ENCODE data around the gene NAALAD2. TPM values are rescaled to one million over a fixed set of nuclear protein-coding genes. Genes with fewer than 3 reads are reported as not detected.
A peak's percentile ranks its signal among the peaks of the same experiment; 100 is the strongest.
"Not testable (repeated sequence)": the region's sequence is repeated elsewhere in the genome, so short reads cannot be mapped to it uniquely, and the experiment has no call there.

NAALAD2 gene
- total RNA-seq, 2 donors from 2014 or later: not detected

GRCh38 chr11:90207992-90208391, 73.5 kb downstream of the NAALAD2 start:
- H3K9me3 Mint-ChIP-seq; H3K27ac Mint-ChIP-seq; H3K4me3 Mint-ChIP-seq; H3K27me3 Mint-ChIP-seq; ATAC-seq; DNase-seq (ENCODE audit: low spot score): not testable (repeated sequence)
- H3K36me3 Mint-ChIP-seq: peaks cover 31% of the 10 kb centered on the region
- H3K4me1 Mint-ChIP-seq (ENCODE audit: low read depth in 2 of 2): peaks cover 17% of the 10 kb centered on the region in 2 donors

GRCh38 chr11:90208857-90209256, 74.4 kb downstream of the NAALAD2 start:
- no peak overlapping the region for H3K4me3 Mint-ChIP-seq
- DNase-seq (ENCODE audit: low spot score) (no peak), ATAC-seq (no peak)
- no peaks in the 10 kb centered on the region for H3K27me3 Mint-ChIP-seq
- H3K36me3 Mint-ChIP-seq: peaks cover 35% of the 10 kb centered on the region
- no peaks in the 10 kb centered on the region for H3K9me3 Mint-ChIP-seq
- peaks cover 17% of the 10 kb centered on the region in 2 donors for H3K4me1 Mint-ChIP-seq (ENCODE audit: low read depth in 2 of 2)
- no peak overlapping the region for H3K27ac Mint-ChIP-seq

GRCh38 chr11:90213322-90213721, 78.9 kb downstream of the NAALAD2 start:
- DNase-seq (ENCODE audit: low spot score) (no peak), ATAC-seq (no peak)
- Mint-ChIP-seq H3K27me3 (no peaks in the 10 kb centered on the region), H3K36me3 (peaks cover 28% of the 10 kb centered on the region), H3K9me3 (no peaks in the 10 kb centered on the region), H3K4me1 (ENCODE audit: low read depth in 2 of 2) (peaks cover 16 to 24% of the 10 kb centered on the region in 2 donors), H3K27ac (no peak overlapping the region), H3K4me3 (no peak overlapping the region)

- peaks cover 28 to 33% of the 10 kb centered on the region in 2 donors for H3K4me1 Mint-ChIP-seq (ENCODE audit: low read depth in 2 of 2)
- no peak for ATAC-seq
- H3K9me3 Mint-ChIP-seq: no peaks in the 10 kb centered on the region
- no peaks in the 10 kb centered on the region for H3K27me3 Mint-ChIP-seq
- no peak for DNase-seq (ENCODE audit: low spot score)
- H3K4me3 Mint-ChIP-seq: no peak overlapping the region
- H3K36me3 Mint-ChIP-seq: peaks cover 25% of the 10 kb centered on the region
- no peak overlapping the region for H3K27ac Mint-ChIP-seq
Observed at GRCh38 chr11:90216611-90217010, 82.1 kb downstream of the NAALAD2 start.

GRCh38 chr11:90218606-90219005, 84.1 kb downstream of the NAALAD2 start:
- peaks cover 43 to 48% of the 10 kb centered on the region in 2 donors for H3K4me1 Mint-ChIP-seq (ENCODE audit: low read depth in 2 of 2)
- H3K27me3 Mint-ChIP-seq: no peaks in the 10 kb centered on the region
- DNase-seq (ENCODE audit: low spot score) (no peak), ATAC-seq (no peak)
- H3K36me3 Mint-ChIP-seq: peaks cover 31% of the 10 kb centered on the region
- H3K9me3 Mint-ChIP-seq: no peaks in the 10 kb centered on the region
- H3K27ac Mint-ChIP-seq: no peak overlapping the region
- no peak overlapping the region for H3K4me3 Mint-ChIP-seq

- ATAC-seq (no peak), DNase-seq (ENCODE audit: low spot score) (no peak)
- Mint-ChIP-seq H3K9me3 (no peaks in the 10 kb centered on the region), H3K36me3 (peaks cover 30% of the 10 kb centered on the region), H3K4me1 (ENCODE audit: low read depth in 2 of 2) (peaks cover 43 to 54% of the 10 kb centered on the region in 2 donors), H3K4me3 (peak overlapping the region; percentile 97), H3K27me3 (no peaks in the 10 kb centered on the region), H3K27ac (peak overlapping the region in 1 of 2 donors; percentile 96)
Observed at GRCh38 chr11:90219438-90219837, 85.0 kb downstream of the NAALAD2 start.

GRCh38 chr11:90220391-90220790, 85.9 kb downstream of the NAALAD2 start:
- Mint-ChIP-seq H3K9me3 (no peaks in the 10 kb centered on the region), H3K27me3 (no peaks in the 10 kb centered on the region), H3K27ac (peak overlapping the region; percentile 96 to 98), H3K4me1 (ENCODE audit: low read depth in 2 of 2) (peaks cover 43 to 54% of the 10 kb centered on the region in 2 donors), H3K36me3 (peaks cover 30% of the 10 kb centered on the region), H3K4me3 (peak overlapping the region; percentile 97)
- ATAC-seq (no peak), DNase-seq (ENCODE audit: low spot score) (no peak)

GRCh38 chr11:90221803-90222458, 87.5 kb downstream of the NAALAD2 start:
- DNase-seq (ENCODE audit: low spot score) (no peak), ATAC-seq (no peak)
- peaks cover 22% of the 10 kb centered on the region for H3K36me3 Mint-ChIP-seq
- H3K27ac Mint-ChIP-seq: peak overlapping the region; percentile 96 to 98
- peaks cover 38 to 46% of the 10 kb centered on the region in 2 donors for H3K4me1 Mint-ChIP-seq (ENCODE audit: low read depth in 2 of 2)
- H3K9me3 Mint-ChIP-seq: no peaks in the 10 kb centered on the region
- H3K27me3 Mint-ChIP-seq: no peaks in the 10 kb centered on the region
- peak overlapping the region; percentile 97 for H3K4me3 Mint-ChIP-seq

GRCh38 chr11:90222459-90223247, 88.2 kb downstream of the NAALAD2 start, which contains the start of gene CHORDC1:
Gene CHORDC1, minus strand, starts transcription at chr11:90223049. Its CDS starts 95 bp downstream, at chr11:90222954.
- peaks cover 22% of the 10 kb centered on the region for H3K36me3 Mint-ChIP-seq
- H3K27me3 Mint-ChIP-seq: no peaks in the 10 kb centered on the region
- no peaks in the 10 kb centered on the region for H3K9me3 Mint-ChIP-seq
- H3K4me1 Mint-ChIP-seq (ENCODE audit: low read depth in 2 of 2): peaks cover 38 to 46% of the 10 kb centered on the region in 2 donors
- peak within 1 kb of the TSS; percentile 97 for H3K4me3 Mint-ChIP-seq
- peak within 1 kb of the TSS; percentile 96 to 98 for H3K27ac Mint-ChIP-seq
- peak; percentile 96 for DNase-seq (ENCODE audit: low spot score)
- peak; percentile 98 for ATAC-seq

- H3K27ac Mint-ChIP-seq: peak overlapping the region; percentile 96 to 98
- no peaks in the 10 kb centered on the region for H3K27me3 Mint-ChIP-seq
- H3K4me1 Mint-ChIP-seq (ENCODE audit: low read depth in 2 of 2): peaks cover 38 to 46% of the 10 kb centered on the region in 2 donors
- peak in 1 of 2 donors; percentile 82 for ATAC-seq
- peaks cover 22% of the 10 kb centered on the region for H3K36me3 Mint-ChIP-seq
- H3K9me3 Mint-ChIP-seq: no peaks in the 10 kb centered on the region
- H3K4me3 Mint-ChIP-seq: peak overlapping the region; percentile 97
- DNase-seq (ENCODE audit: low spot score): no peak
Observed at GRCh38 chr11:90223248-90223585, 88.8 kb downstream of the NAALAD2 start.

- ATAC-seq (no peak), DNase-seq (ENCODE audit: low spot score) (no peak)
- Mint-ChIP-seq H3K36me3 (no peaks in the 10 kb centered on the region), H3K27ac (no peak overlapping the region), H3K4me3 (no peak overlapping the region), H3K4me1 (ENCODE audit: low read depth in 2 of 2) (peaks cover 5 to 11% of the 10 kb centered on the region in 2 donors), H3K27me3 (peaks cover 19 to 28% of the 10 kb centered on the region in 2 donors), H3K9me3 (no peaks in the 10 kb centered on the region)
Observed at GRCh38 chr11:90228056-90228455, 93.6 kb downstream of the NAALAD2 start.

GRCh38 chr11:90229791-90230190, 95.3 kb downstream of the NAALAD2 start:
- Mint-ChIP-seq H3K27ac (no peak overlapping the region), H3K4me3 (no peak overlapping the region), H3K9me3 (no peaks in the 10 kb centered on the region), H3K36me3 (no peaks in the 10 kb centered on the region), H3K27me3 (peaks cover 22 to 39% of the 10 kb centered on the region in 2 donors), H3K4me1 (ENCODE audit: low read depth in 2 of 2) (no peaks in the 10 kb centered on the region)
- ATAC-seq: no peak
- no peak for DNase-seq (ENCODE audit: low spot score)

GRCh38 chr11:90234977-90235376, 100.5 kb downstream of the NAALAD2 start:
- no peak overlapping the region for H3K27ac Mint-ChIP-seq
- no peaks in the 10 kb centered on the region for H3K4me1 Mint-ChIP-seq (ENCODE audit: low read depth in 2 of 2)
- no peak overlapping the region for H3K4me3 Mint-ChIP-seq
- H3K9me3 Mint-ChIP-seq: no peaks in the 10 kb centered on the region
- ATAC-seq: no peak
- H3K36me3 Mint-ChIP-seq: no peaks in the 10 kb centered on the region
- peaks cover 33 to 44% of the 10 kb centered on the region in 2 donors for H3K27me3 Mint-ChIP-seq
- no peak for DNase-seq (ENCODE audit: low spot score)

GRCh38 chr11:90235526-90235925, 101.1 kb downstream of the NAALAD2 start:
- no peak for ATAC-seq
- Mint-ChIP-seq H3K4me3 (no peak overlapping the region), H3K27ac (no peak overlapping the region), H3K27me3 (peaks cover 30 to 40% of the 10 kb centered on the region in 2 donors), H3K4me1 (ENCODE audit: low read depth in 2 of 2) (no peaks in the 10 kb centered on the region), H3K36me3 (no peaks in the 10 kb centered on the region), H3K9me3 (no peaks in the 10 kb centered on the region)
- DNase-seq (ENCODE audit: low spot score): no peak
